Activated T-cell treated with anti-CD3 and anti-CD28 coated beads, Interleukin-2, amount 50 U/mL, for 1 hour (primary cell): Measurements from ENCODE around the gene FOLR2.
"Not testable (repeated sequence)": the region's sequence is repeated elsewhere in the genome, so short reads cannot be mapped to it uniquely, and the experiment has no call there.

ENCODE experiments used
- DNase-seq: peaks from one replicate; pipeline ENCODE4 v3.0.0-alpha.2; 2020

The FOLR2 gene

GRCh38 chr11:72243173-72244059, 26.8 kb downstream of the FOLR2 start:
- no peak for DNase-seq

- no peak for DNase-seq
Measured at GRCh38 chr11:72244060-72244360, 27.4 kb downstream of the FOLR2 start, which contains the start of gene PHOX2A. TSS of gene PHOX2A (minus strand) at chr11:72244176. CDS start at chr11:72244004, 172 bp downstream.

DNA sequence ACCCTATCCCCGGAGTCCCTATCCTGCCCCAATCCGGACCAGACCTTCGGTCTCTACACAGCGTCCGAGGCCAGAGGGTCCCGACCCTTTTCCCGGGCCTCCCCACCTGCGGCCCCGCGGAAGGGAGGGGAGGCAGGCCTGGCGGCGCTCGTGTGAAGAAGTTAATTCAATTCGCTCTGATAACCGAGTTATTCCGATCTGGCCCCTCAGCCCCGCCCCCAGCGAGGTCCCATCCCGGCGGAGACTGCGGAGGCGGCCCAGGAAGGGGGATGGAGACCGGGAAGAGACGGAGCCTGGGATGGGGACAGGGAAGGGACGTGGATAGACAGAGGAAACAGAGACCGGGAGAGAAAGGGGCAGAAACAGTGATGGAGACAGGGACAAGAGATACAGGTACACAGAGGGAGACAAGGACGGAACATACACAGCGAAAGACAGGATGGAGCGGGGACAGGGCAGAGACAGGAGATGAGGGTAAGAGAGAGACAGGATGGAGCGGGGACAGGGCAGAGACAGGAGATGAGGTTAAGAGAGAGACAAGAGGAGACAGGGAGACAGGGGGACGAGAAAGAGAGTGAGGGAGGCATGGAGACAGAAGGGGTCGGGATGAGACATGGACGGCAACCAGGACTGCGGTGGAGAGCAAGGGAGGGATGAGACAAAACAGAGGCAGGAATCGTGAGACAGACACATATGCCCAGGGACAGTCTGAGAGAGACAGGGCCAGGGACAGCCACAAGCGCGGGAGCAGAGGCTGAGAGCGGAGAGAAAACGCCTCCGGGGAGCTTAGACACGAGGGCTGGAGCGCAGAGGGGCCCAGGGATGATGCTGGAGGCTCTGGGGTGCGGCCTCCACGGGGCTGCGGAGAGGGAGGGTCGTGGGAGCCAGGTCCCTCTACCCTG, 28.0 kb downstream of the FOLR2 start:
- DNase-seq = no peak

- no peak for DNase-seq
Measured at GRCh38 chr11:72245263-72245816, 28.7 kb downstream of the FOLR2 start.

- no peak for DNase-seq
Measured at GRCh38 chr11:72247584-72247983, 31.0 kb downstream of the FOLR2 start.

- DNase-seq = no peak
Measured at GRCh38 chr11:72249961-72250360, 33.4 kb downstream of the FOLR2 start.

DNA sequence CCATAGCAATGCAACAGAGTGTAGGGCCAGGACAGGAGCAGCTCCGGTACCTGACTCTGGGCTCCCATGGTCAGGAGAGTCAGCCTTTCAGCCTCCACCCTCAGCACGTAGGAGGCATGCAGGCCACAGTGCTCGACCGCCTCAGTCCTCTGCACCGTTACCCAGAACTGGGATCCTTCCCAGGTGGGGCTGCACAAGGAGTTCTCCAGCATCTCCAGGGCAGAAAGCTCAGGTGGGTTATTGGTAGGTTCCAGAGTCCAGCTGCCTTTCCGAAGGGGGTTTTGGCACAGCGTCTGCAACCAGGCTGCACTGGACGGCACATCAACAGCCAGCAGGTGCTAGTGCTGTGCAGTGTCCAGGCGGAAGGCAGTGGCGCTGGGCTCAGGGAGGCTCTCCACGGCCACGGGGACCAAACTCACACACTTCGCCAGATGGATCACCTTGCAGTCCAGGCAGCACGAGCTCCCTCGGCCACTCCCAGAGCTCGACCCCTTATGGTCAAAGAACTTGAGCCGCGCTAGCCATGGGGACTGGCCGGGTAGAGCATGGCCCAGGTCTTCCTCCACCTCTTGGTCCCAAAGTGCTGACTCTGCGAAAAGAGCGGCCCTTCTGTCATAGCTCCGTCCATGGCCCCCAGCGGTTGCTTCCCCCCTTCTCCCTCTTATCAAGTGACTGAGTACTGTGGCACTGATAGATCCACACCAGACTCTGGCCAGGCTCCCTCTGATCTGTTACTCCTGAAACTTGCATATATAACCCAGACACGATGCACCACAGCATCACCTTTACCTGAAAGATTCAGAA, 34.3 kb downstream of the FOLR2 start:
- no peak for DNase-seq

GRCh38 chr11:72251614-72252013, 35.0 kb downstream of the FOLR2 start:
- no peak for DNase-seq

GRCh38 chr11:72253392-72253791, 36.8 kb downstream of the FOLR2 start:
- no peak for DNase-seq

- no peak for DNase-seq
Measured at GRCh38 chr11:72254299-72254993, 37.9 kb downstream of the FOLR2 start.

DNA sequence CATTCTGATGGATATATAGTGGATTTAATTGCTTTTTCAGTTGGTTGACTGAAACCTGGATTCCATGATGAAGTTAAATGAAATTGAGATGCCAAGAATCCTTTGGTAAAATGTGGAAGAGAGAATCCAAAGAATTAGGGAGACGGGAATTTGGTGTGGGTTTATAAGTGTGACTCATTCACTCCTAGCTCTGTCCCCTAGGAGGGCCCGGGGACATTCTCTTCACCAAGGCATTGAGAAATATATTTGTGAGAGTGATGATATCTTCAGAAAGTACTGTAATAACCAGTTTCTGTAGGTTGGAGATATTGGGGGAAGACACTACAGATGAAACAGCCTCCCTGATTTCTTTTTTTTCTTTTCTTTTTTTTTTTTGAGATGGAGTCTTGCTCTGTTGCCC, 41.0 kb downstream of the FOLR2 start:
- DNase-seq = no peak

- DNase-seq = no peak
Measured at GRCh38 chr11:72259490-72259889, 42.9 kb downstream of the FOLR2 start.

- DNase-seq = no peak
Measured at GRCh38 chr11:72260574-72260973, 44.0 kb downstream of the FOLR2 start.

DNA sequence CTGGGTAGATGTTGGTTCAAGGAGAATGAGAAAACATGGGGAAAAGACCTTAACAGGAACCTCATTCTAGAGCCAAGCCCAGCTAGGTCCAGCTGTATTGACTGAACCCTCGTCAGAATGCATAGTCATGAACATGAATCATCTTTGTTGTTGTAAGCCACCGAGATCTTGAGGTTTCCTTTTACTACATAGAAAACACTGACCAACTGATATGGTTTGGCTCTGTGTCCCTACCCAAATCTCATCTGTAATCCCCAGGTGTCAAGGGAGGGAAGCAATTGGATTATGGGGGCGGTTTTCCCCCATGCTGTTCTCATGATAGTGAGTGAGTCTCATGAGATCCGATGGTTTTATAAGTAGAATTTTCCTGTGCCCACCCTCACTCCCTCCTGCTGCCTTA, 46.8 kb downstream of the FOLR2 start:
- no peak for DNase-seq

DNA sequence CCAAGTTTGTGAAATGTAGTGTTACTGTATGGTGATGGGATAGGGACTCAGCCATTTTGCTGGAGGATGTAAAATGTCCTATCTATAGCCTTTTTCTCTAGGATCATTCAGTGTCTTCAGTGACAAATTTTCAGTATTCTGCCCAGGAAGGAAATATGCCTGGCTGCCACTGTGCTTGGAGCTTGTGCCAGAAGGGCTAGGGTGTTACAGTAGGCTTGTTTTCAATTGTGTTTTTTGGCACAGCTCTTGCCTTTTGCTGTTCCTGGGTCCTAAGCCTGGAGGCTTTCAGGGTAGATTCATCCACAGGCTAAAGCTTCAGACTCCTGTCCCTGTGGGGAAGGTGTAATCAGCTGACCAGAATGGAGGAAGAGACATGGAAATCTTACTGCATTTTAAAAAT, 49.4 kb downstream of the FOLR2 start:
- no peak for DNase-seq

DNA sequence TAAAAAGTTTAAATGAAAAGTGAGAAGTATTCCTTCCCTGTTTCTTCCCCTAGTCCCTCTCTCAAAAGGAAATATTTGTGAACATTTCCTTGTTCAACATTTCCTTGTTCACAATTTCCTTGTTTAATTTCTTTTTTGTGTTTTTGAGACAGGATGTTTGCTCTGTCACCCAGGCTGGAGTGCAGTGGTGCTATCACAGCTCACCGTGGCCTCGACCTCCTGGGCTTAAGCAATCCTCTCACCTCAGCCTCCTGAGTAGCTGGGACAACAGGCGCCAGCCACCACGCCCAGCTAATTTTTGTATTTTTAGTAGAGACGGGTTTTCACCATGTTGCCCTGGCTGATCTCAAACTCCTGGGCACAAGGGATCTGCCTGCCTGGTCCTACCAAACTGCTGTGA, 50.4 kb downstream of the FOLR2 start:
- not testable (repeated sequence) for DNase-seq

DNA sequence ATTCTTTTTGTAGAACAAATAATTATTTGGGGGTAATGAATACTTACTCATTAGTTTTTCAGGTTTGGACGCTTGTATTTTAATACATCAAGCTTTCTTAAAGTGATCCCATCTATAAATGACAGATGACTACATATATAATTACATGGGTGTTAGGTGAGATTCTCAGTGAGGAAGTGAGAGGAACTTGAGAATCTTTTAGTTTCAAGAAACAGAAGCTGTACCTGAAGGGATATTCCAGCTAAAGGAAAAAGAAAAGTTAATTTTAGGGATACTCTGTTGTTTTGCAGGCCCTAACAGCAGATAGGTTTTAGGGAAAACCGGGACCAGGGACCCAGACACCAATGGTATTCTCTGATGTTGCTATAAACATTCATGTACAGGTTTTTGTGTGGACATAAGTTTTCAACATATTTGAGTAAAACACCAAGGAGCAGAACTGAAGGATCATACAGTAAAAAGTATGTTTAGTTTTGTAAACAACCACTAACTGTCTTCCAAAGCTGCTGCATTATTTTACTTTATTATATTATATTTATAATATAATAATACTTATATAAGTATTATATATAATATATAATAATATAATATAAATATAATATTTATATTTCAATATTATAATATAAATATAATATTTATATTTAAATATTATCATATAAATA, 51.5 kb downstream of the FOLR2 start:
- no peak for DNase-seq
